GM12892 (cell line): ENCODE results near the gene KIF6.
A peak's percentile ranks its signal among the peaks of the same experiment; 100 is the strongest.

ENCODE experiments used
- DNase-seq: peaks from one replicate; pipeline ENCODE4 v3.0.0; 2011; ENCODE audit not compliant: insufficient read length
- FAIRE-seq: peaks from 2 replicates; lab custom pipeline; 2011; peaks lifted over from hg19 to GRCh38; lab: Jason Lieb, UNC
- POLR2A ChIP-seq: IDR thresholded peaks from 2 replicates; pipeline ENCODE4 v1.6.1; 2011; ENCODE audit warnings: low read depth, low read length, control low read depth
- POLR2AphosphoS5 ChIP-seq: IDR thresholded peaks from 2 replicates; pipeline ENCODE4 v1.6.1; 2011; ENCODE audit warnings: low read depth, low read length, control low read depth
- TAF1 ChIP-seq: IDR thresholded peaks from 2 replicates; pipeline ENCODE4 v1.6.1; 2011; ENCODE audit warnings: low read depth, mild to moderate bottlenecking, control low read depth, low read length, borderline replicate concordance

KIF6 gene

DNA sequence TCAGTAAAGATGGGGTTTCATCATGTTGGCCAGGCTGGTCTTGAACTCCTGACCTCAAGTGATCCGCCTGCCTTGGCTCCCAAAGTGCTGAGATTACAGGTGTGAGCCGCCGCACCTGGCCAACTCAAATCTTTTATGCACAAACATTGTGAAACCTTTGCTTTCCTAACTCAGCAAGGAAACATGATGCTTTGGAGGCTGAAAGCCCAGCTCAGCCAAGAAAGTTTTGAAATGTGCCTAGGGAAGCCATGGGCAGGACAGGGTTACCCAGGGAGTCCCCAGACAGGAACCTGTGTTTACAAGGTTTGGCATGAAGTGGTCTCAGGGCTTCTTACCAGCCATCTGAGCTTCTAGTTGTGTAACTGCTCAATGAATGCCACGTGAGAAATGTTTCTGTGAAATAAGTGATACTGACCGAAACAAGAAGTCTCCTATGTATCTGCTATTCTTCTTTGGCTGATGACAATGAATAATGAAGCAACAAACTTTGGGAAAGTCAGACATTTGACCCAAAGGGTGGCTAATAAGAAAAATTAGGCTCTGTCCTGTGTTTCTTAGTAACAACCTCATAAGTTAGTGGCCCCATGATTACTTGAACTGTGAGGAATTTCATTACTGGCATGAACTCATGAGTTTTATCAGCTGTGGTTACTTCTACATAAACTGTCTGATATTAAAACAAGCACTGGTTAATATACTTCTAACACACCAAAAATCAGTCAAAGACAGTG, 163.5 kb downstream of the KIF6 start:
- TF ChIP-seq TAF1 (no peak), POLR2A (no peak), POLR2AphosphoS5 (no peak)
- DNase-seq (no peak), FAIRE-seq (peak; percentile 40)

GRCh38 chr6:39560915-39561314, 164.3 kb downstream of the KIF6 start:
- DNase-seq (no peak), FAIRE-seq (no peak)
- no peak for TF ChIP-seq POLR2A
- TF ChIP-seq POLR2AphosphoS5 = no peak
- no peak for TF ChIP-seq TAF1

DNA sequence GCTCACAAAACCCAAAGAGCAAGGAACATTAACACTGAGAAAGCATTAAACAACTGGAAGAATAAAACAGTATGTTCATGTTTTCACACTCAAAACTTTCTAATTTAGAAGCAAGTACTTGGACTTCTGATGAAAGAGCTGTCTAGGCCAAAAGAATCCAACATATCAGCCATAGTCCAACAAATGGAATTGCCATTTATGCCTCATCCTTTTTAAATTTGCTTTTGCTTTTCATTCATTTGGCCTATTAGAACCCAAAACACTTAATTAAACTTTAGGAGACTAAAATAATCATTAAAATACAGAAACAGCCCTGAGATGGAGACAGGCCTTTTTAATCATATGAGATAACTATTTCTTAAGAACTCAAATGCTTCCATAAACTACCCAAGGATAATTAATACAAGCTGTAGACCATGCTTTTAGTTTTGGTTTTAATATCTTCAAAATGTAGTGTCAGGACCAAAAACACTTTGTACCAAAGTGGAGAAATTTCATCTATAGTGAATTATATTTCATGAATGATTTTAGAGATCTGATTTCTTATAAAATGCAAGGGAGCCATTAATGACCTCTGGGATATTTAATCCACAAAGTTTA, 166.5 kb downstream of the KIF6 start:
- FAIRE-seq (no peak), DNase-seq (no peak)
- TF ChIP-seq POLR2AphosphoS5 = no peak

DNA sequence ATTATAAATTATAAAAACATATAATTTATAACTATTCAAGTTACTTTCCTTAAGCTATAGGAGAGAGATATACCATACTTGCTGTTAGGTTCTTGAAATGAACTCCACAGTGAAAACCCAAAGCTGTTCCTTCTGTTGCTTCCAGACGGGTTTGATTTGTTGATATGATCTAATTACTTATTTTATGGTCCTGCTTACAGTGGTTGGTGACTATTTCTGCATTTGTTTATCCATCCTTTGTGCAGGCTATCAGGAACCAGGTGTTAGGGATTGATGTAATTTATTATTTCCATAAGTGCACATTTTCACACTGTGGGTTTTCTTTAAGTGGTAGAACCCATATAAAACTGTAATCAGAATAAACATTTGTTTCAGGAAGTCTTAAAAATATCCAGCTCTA, 167.1 kb downstream of the KIF6 start:
- DNase-seq (no peak), FAIRE-seq (no peak)
- TF ChIP-seq POLR2A = no peak
- no peak for TF ChIP-seq TAF1
- no peak for TF ChIP-seq POLR2AphosphoS5

DNA sequence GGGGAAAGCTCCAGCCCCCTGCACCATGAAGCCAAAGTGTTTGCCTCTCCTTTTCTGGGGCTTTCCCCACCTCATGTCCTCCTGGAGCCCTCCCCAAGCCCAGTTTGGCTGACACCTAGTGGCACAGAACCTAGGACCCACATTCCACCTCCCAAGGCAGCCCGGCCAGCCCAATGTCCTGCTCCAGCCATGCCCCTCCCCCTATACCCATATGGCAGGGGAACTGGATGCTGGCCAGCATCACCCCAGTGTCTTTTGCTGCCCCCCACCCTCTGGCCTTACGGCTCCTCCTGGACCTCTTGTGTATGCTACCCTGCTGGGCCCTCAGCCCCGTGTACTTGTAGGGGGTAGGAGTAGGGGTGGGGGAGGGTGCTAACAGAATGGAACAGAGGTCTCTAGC, 170.1 kb downstream of the KIF6 start:
- no peak for DNase-seq
- TF ChIP-seq POLR2A (no peak), TAF1 (no peak), POLR2AphosphoS5 (no peak)
- FAIRE-seq = no peak

DNA sequence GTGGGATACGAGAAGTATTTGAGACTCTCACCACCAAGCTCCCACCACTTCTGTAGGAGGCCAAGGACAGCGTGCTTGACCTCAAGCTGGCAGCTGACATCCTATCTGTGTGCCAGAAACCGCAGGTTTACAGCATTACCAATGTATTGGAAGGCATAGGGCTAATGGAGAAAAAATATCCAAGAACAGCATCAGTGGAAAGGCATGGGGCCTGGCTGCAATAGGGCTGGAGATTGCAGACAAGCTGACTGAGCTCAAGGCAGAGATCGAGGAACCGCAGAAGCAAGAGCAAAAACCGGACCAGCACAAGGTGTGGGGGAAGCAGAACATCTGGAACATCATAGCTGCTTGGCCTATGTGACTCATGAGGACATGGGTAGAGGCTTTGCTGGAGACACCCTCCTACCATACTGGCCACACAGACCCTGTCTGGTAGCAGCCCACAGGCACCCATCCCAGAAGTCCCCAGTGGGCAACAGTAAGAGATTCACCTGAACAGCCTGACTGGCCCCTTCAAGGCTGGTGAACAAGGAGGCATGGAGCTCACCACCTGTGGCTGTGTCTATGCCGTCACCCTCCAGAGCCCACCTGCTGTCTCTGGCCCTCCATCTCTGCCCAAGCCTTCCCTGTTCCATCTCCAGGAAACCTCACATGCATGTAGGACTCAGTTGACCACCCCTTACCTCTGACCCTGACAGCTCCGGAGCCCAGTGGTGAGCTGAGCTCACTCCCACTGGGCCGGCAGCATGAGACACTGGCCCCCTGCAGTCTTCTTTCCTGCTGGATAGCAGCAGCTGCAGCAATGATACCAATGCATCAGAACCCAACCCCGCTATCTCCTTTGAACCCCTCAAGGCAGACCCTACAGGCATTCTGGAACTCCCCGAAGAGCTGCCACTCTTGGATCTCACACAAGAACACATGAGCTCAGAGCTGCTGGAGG, 171.1 kb downstream of the KIF6 start:
- DNase-seq = no peak
- TF ChIP-seq POLR2A (no peak), TAF1 (no peak), POLR2AphosphoS5 (no peak)
- no peak for FAIRE-seq

- DNase-seq (no peak), FAIRE-seq (no peak)
- TF ChIP-seq POLR2A = no peak
- no peak for TF ChIP-seq POLR2AphosphoS5
- TF ChIP-seq TAF1 = no peak
Observed at GRCh38 chr6:39553029-39553428, 172.2 kb downstream of the KIF6 start.

GRCh38 chr6:39550191-39550590, 175.0 kb downstream of the KIF6 start:
- TF ChIP-seq POLR2A = no peak
- FAIRE-seq (no peak), DNase-seq (no peak)

- FAIRE-seq (no peak), DNase-seq (no peak)
- TF ChIP-seq POLR2AphosphoS5 (no peak), POLR2A (no peak), TAF1 (no peak)
Observed at GRCh38 chr6:39546731-39547130, 178.5 kb downstream of the KIF6 start.

GRCh38 chr6:39543950-39544349, 181.3 kb downstream of the KIF6 start:
- FAIRE-seq = no peak
- TF ChIP-seq TAF1 = no peak
- TF ChIP-seq POLR2AphosphoS5 = no peak
- no peak for TF ChIP-seq POLR2A
- DNase-seq = no peak

- TF ChIP-seq POLR2AphosphoS5 (no peak), TAF1 (no peak), POLR2A (no peak)
- FAIRE-seq = no peak
Observed at GRCh38 chr6:39543095-39543494, 182.1 kb downstream of the KIF6 start.

More at GRCh38 chr6:39543095-39543494, 182.1 kb downstream of the KIF6 start:
- DNase-seq = no peak
